GM21619 (cell line): ENCODE results near the gene PRAMEF18.
"Not testable (repeated sequence)": the region's sequence is repeated elsewhere in the genome, so short reads cannot be mapped to it uniquely, and the experiment has no call there.

Experiments
- ATAC-seq: cut with Tn5 transposase; IDR thresholded peaks from one replicate; pipeline ENCODE4 v1.9.1; 2021; ENCODE audit not compliant: unreplicated experiment

PRAMEF18 gene

GRCh38 chr1:13208712-13209111 lies 17.2 kb downstream of the PRAMEF18 start:
- not testable (repeated sequence) for ATAC-seq

- ATAC-seq = not testable (repeated sequence)
These were observed 24.6 kb downstream of the PRAMEF18 start, which contains the start of gene PRAMEF13 for GRCh38 chr1:13201309-13201708. PRAMEF13 (minus strand) TSS chr1:13201409; CDS start chr1:13199589, 1,820 bp downstream.
